ENCODE measurements around the gene PROK2. TPM values are rescaled to one million over a fixed set of nuclear protein-coding genes. Genes with fewer than 3 reads are reported as not detected.

PROK2 gene
- total and polyA plus RNA-seq, 2 experiments from 2014 or later: 2.1 to 2.3 TPM

GRCh38 chr3:71805691-71806090, 20.7 kb upstream of the PROK2 start:
- Mint-ChIP-seq H3K27ac (no peak overlapping the region), H3K27me3 (ENCODE audit: insufficient read depth, low read depth, poor library complexity) (peaks cover 7% of the 10 kb centered on the region), H3K4me3 (no peak overlapping the region), H3K9me3 (no peaks in the 10 kb centered on the region), H3K4me1 (peaks cover 24% of the 10 kb centered on the region), H3K36me3 (ENCODE audit: low read depth) (no peaks in the 10 kb centered on the region)
- H3K4me2 ChIP-seq: no peak overlapping the region
- H3K4me3 ChIP-seq: no peak overlapping the region
- H3K36me3 ChIP-seq (ENCODE audit: insufficient read depth): no peaks in the 10 kb centered on the region
- peaks cover 28% of the 10 kb centered on the region for H3K4me1 ChIP-seq (ENCODE audit: insufficient read depth)
- DNase-seq (ENCODE audit: low spot score) (no peak), ATAC-seq (no peak)
- no peak overlapping the region for H3K27ac ChIP-seq (ENCODE audit: low read depth)
- no peaks in the 10 kb centered on the region for H3F3A ChIP-seq (replicated peaks; ENCODE audit: low read depth)
- peaks cover 9% of the 10 kb centered on the region; the same call in 1 of the 2 replicates for H3K9me2 ChIP-seq (ENCODE audit: insufficient read depth)
- H2AFZ ChIP-seq: 0 out of 2 replicates have a peak overlapping the region, but pooled peaks have one; percentile 87
- H3K79me2 ChIP-seq (replicated peaks; ENCODE audit: insufficient read depth): no peaks in the 10 kb centered on the region
- TF ChIP-seq CTCF (conservative IDR thresholded peaks at IDR 0.05; ENCODE audit: low read depth in 2 of 2) (no peak), ZNF462 (CRISPR knock-in tag; IDR thresholded peaks at IDR 0.05) (no peak), ETS1 (IDR thresholded peaks at IDR 0.05) (no peak), EZH2phosphoT487 (IDR thresholded peaks at IDR 0.05; ENCODE audit: unreplicated experiment) (no peak), NANOG (IDR thresholded peaks at IDR 0.05; ENCODE audit: borderline replicate concordance) (no peak), REST (IDR thresholded peaks at IDR 0.05; ENCODE audit: unreplicated experiment) (no peak)
- H4K20me1 ChIP-seq (replicated peaks; ENCODE audit: insufficient read depth): no peaks in the 10 kb centered on the region
- no peaks in the 10 kb centered on the region for H3K27me3 ChIP-seq (ENCODE audit: insufficient read depth)
